ENCODE data around the gene ZNF70.

ZNF70 gene

GRCh38 chr22:23714596-23715578 lies 36.0 kb downstream of the ZNF70 start:
- no peak for DNase-seq

GRCh38 chr22:23713696-23714595 lies 37.0 kb downstream of the ZNF70 start:
- no peak for DNase-seq

GRCh38 chr22:23712256-23712655 lies 38.7 kb downstream of the ZNF70 start:
- DNase-seq, result no peak

- DNase-seq, result no peak
These were observed 41.8 kb downstream of the ZNF70 start for GRCh38 chr22:23709107-23709506.

GRCh38 chr22:23708270-23708669 lies 42.6 kb downstream of the ZNF70 start:
- no peak for DNase-seq

- DNase-seq, result no peak
These were observed 45.6 kb downstream of the ZNF70 start for GRCh38 chr22:23705358-23705757.

GRCh38 chr22:23704829-23705228 lies 46.1 kb downstream of the ZNF70 start:
- DNase-seq, result no peak

GRCh38 chr22:23704062-23704461 lies 46.9 kb downstream of the ZNF70 start:
- no peak for DNase-seq

- no peak for DNase-seq
These were observed 50.2 kb downstream of the ZNF70 start for GRCh38 chr22:23700706-23701105.

- no peak for DNase-seq
These were observed 52.2 kb downstream of the ZNF70 start for GRCh38 chr22:23698673-23699235.

- no peak for DNase-seq
These were observed 52.8 kb downstream of the ZNF70 start for GRCh38 chr22:23698094-23698493.

- DNase-seq, result no peak
These were observed 53.6 kb downstream of the ZNF70 start for GRCh38 chr22:23697031-23697970.

- peak; percentile 68 for DNase-seq
These were observed 54.5 kb downstream of the ZNF70 start for GRCh38 chr22:23696326-23696851.

- DNase-seq, result peak; percentile 24
These were observed 55.2 kb downstream of the ZNF70 start for GRCh38 chr22:23695571-23696325.

GRCh38 chr22:23695141-23695540 lies 55.8 kb downstream of the ZNF70 start:
- DNase-seq, result no peak

- DNase-seq, result no peak
These were observed 56.8 kb downstream of the ZNF70 start for GRCh38 chr22:23693979-23694680.

- DNase-seq, result no peak
These were observed 58.2 kb downstream of the ZNF70 start for GRCh38 chr22:23692598-23693291.

- no peak for DNase-seq
These were observed 59.0 kb downstream of the ZNF70 start for GRCh38 chr22:23691748-23692423.

GRCh38 chr22:23690713-23691112 lies 60.2 kb downstream of the ZNF70 start, which contains the start of gene RGL4:
TSS of gene RGL4 (plus strand) at chr22:23691013. CDS start at chr22:23692031, 1,018 bp downstream.
- DNase-seq, result no peak

All from suppressor macrophage treated with lipopolysaccharide for 4 hours (primary cell).